Mesenchymal stem cell (in vitro differentiated cells and primary cell): Measurements from ENCODE around the gene FGF19.

Source experiments
- DNase-seq: peaks from one replicate; pipeline ENCODE4 v3.0.0-alpha.2; 2013
- H2AFZ ChIP-seq: one replicate; pipeline ENCODE4 v1.6.1; 2013; ENCODE audit warnings: low read depth, mild to moderate bottlenecking, control low read depth, inconsistent platforms, low read length, moderate library complexity
- H2AK5ac ChIP-seq: 2 replicates; pipeline ENCODE4 v1.6.1; 2013; ENCODE audit warnings: low read length, moderate library complexity, mild to moderate bottlenecking, inconsistent platforms; ENCODE audit not compliant: severe bottlenecking
- H2BK120ac ChIP-seq: one replicate; pipeline ENCODE4 v1.6.1; 2013; ENCODE audit warnings: low read depth, mild to moderate bottlenecking, inconsistent platforms, low read length, moderate library complexity
- H2BK12ac ChIP-seq, 2 experiments: one replicate each; pipeline ENCODE4 v1.6.1; 2013; ENCODE audit warnings: inconsistent platforms in 2 of 2, low read length in 2 of 2, mild to moderate bottlenecking in 2 of 2, moderate library complexity in 2 of 2, control low read depth in 1 of 2
- H2BK15ac ChIP-seq: one replicate; pipeline ENCODE4 v1.6.1; 2013; ENCODE audit warnings: mild to moderate bottlenecking, low read depth, inconsistent platforms; ENCODE audit not compliant: poor library complexity, severe bottlenecking
- H2BK5ac ChIP-seq: 2 replicates; pipeline ENCODE4 v1.6.1; 2013; ENCODE audit warnings: low read depth, mild to moderate bottlenecking, low read length, control low read depth, inconsistent platforms; ENCODE audit not compliant: poor library complexity, severe bottlenecking
- H3K14ac ChIP-seq, 2 experiments: one replicate each; pipeline ENCODE4 v1.6.1; 2013; ENCODE audit warnings: inconsistent platforms in 2 of 2, low read length in 2 of 2, control low read depth in 1 of 2, mild to moderate bottlenecking in 1 of 2, moderate library complexity in 1 of 2
- H3K18ac ChIP-seq, 2 experiments: one replicate each; pipeline ENCODE4 v1.6.1; 2013; ENCODE audit warnings: inconsistent platforms in 2 of 2, low read length in 2 of 2, control low read depth in 1 of 2, low read depth in 1 of 2, mild to moderate bottlenecking in 1 of 2
- H3K23ac ChIP-seq, 2 experiments: one replicate each; pipeline ENCODE4 v1.6.1; 2013; ENCODE audit warnings: inconsistent platforms in 2 of 2, low read length in 2 of 2, mild to moderate bottlenecking in 2 of 2, moderate library complexity in 2 of 2, control low read depth in 1 of 2
- H3K27ac ChIP-seq: 2 replicates; pipeline ENCODE4 v1.5.1; 2013; ENCODE audit warnings: mild to moderate bottlenecking, moderate library complexity, low read length, control low read depth, inconsistent platforms; ENCODE audit not compliant: poor library complexity, severe bottlenecking
- H3K27me3 ChIP-seq, 2 experiments: 2 replicates each; pipeline versions ENCODE4 v1.6.1 to v1.7.0; 2013; ENCODE audit warnings: low read length in 2 of 2, mild to moderate bottlenecking in 2 of 2, moderate library complexity in 2 of 2, control low read depth in 1 of 2, inconsistent platforms in 1 of 2; ENCODE audit not compliant: control insufficient read depth in 1 of 2, insufficient read depth in 1 of 2
- H3K36me3 ChIP-seq, 2 experiments: 2 replicates each; pipeline versions ENCODE4 v1.6.1 to v1.7.0; 2013; ENCODE audit warnings: low read length in 2 of 2, control low read depth in 1 of 2, inconsistent platforms in 1 of 2, low read depth in 1 of 2, mild to moderate bottlenecking in 1 of 2; ENCODE audit not compliant: insufficient read depth in 2 of 2, control insufficient read depth in 1 of 2
- H3K4ac ChIP-seq, 2 experiments: one replicate each; pipeline ENCODE4 v1.6.1; 2013; ENCODE audit warnings: inconsistent platforms in 2 of 2, low read length in 2 of 2, mild to moderate bottlenecking in 2 of 2, moderate library complexity in 2 of 2, control low read depth in 1 of 2, low read depth in 1 of 2
- H3K4me1 ChIP-seq: 2 replicates; pipeline ENCODE4 v1.6.1; 2013; ENCODE audit warnings: low read depth, low read length, control low read depth; ENCODE audit not compliant: control insufficient read depth, insufficient read depth
- H3K4me2 ChIP-seq: 2 replicates; pipeline ENCODE4 v1.6.1; 2013; ENCODE audit warnings: low read length, mild to moderate bottlenecking, inconsistent platforms; ENCODE audit not compliant: poor library complexity, severe bottlenecking
- H3K4me3 ChIP-seq, 2 experiments: 2 replicates each; pipeline versions ENCODE4 v1.5.1 to v1.7.0; 2013; ENCODE audit warnings: low read length in 2 of 2, mild to moderate bottlenecking in 2 of 2, control low read depth in 1 of 2, low read depth in 1 of 2; ENCODE audit not compliant: insufficient read depth in 1 of 2
- H3K79me1 ChIP-seq: replicated peaks from 2 replicates; pipeline ENCODE4 v1.6.1; 2013; ENCODE audit warnings: mild to moderate bottlenecking, control low read depth, low read length, inconsistent platforms; ENCODE audit not compliant: poor library complexity, severe bottlenecking
- H3K9ac ChIP-seq: 2 replicates; pipeline ENCODE4 v1.7.0; 2013; ENCODE audit warnings: mild to moderate bottlenecking, low read length, moderate library complexity
- H3K9me3 ChIP-seq: 2 replicates; pipeline ENCODE4 v1.7.0; 2013; ENCODE audit warnings: mild to moderate bottlenecking, low read length; ENCODE audit not compliant: control insufficient read depth
- H4K8ac ChIP-seq: one replicate; pipeline ENCODE4 v1.6.1; 2013; ENCODE audit warnings: inconsistent platforms, mild to moderate bottlenecking, low read length, moderate library complexity
- H4K91ac ChIP-seq: one replicate; pipeline ENCODE4 v1.6.1; 2013; ENCODE audit warnings: mild to moderate bottlenecking, low read length, inconsistent platforms
- WGBS: methylation state at CpG from one replicate; pipeline ENCODE4 v1.1.7; 2013; ENCODE audit warnings: mixed read lengths; 5-methylcytosine and 5-hydroxymethylcytosine counted together

Gene FGF19

GRCh38 chr11:69657911-69658625 is 45.8 kb downstream of the FGF19 start:
- no peak overlapping the region for H3K23ac ChIP-seq
- no peaks in the 10 kb centered on the region for H3K9me3 ChIP-seq
- H3K9ac ChIP-seq = no peak overlapping the region
- DNase-seq = peak; percentile 48
- peak overlapping the region; percentile 45 to 68 for H3K18ac ChIP-seq
- peaks cover 21 to 28% of the 10 kb centered on the region in 2 experiments for H3K36me3 ChIP-seq
- no peak overlapping the region for H2AK5ac ChIP-seq
- no peak overlapping the region for H3K27ac ChIP-seq
- H2BK15ac ChIP-seq = no peak overlapping the region
- H3K27me3 ChIP-seq = no peaks in the 10 kb centered on the region
- H2AFZ ChIP-seq = peak overlapping the region; percentile 29
- WGBS = 48% methylated on average over 27 of the region's 27 CpGs
- H2BK5ac ChIP-seq = no peak overlapping the region
- peak overlapping the region; percentile 49 for H4K91ac ChIP-seq
- H3K14ac ChIP-seq = peak overlapping the region in 1 of 2 experiments; percentile 71
- H3K4me2 ChIP-seq = no peak overlapping the region
- no peaks in the 10 kb centered on the region for H3K79me1 ChIP-seq
- H4K8ac ChIP-seq = peak overlapping the region; percentile 70
- peaks cover 19% of the 10 kb centered on the region for H3K4me1 ChIP-seq
- H3K4me3 ChIP-seq = peak overlapping the region in 1 of 2 experiments; percentile 4
- H2BK12ac ChIP-seq = peak overlapping the region in 1 of 2 experiments; percentile 37
- H3K4ac ChIP-seq = peak overlapping the region; percentile 15 to 47
- no peak overlapping the region for H2BK120ac ChIP-seq

- H3K9me3 ChIP-seq = no peaks in the 10 kb centered on the region
- no peak overlapping the region for H3K23ac ChIP-seq
- H3K14ac ChIP-seq = no peak overlapping the region
- H2BK12ac ChIP-seq = peak overlapping the region in 1 of 2 experiments; percentile 19
- H3K27me3 ChIP-seq = no peaks in the 10 kb centered on the region
- H3K4ac ChIP-seq = peak overlapping the region in 1 of 2 experiments; percentile 15
- H3K4me1 ChIP-seq = peaks cover 17% of the 10 kb centered on the region
- no peak overlapping the region for H3K4me3 ChIP-seq
- no peak overlapping the region for H2BK5ac ChIP-seq
- H3K27ac ChIP-seq = no peak overlapping the region
- peak overlapping the region; percentile 70 for H4K8ac ChIP-seq
- H3K9ac ChIP-seq = no peak overlapping the region
- H2BK15ac ChIP-seq = no peak overlapping the region
- H2AK5ac ChIP-seq = no peak overlapping the region
- peaks cover 22 to 27% of the 10 kb centered on the region in 2 experiments for H3K36me3 ChIP-seq
- no peak for DNase-seq
- H4K91ac ChIP-seq = peak overlapping the region; percentile 14
- peak overlapping the region in 1 of 2 experiments; percentile 55 for H3K18ac ChIP-seq
- no peak overlapping the region for H2AFZ ChIP-seq
- 95% methylated on average over 14 of the region's 14 CpGs for WGBS
- H3K4me2 ChIP-seq = no peak overlapping the region
- H2BK120ac ChIP-seq = no peak overlapping the region
- H3K79me1 ChIP-seq = no peaks in the 10 kb centered on the region
Observed at GRCh38 chr11:69657456-69657910, 46.3 kb downstream of the FGF19 start.

GRCh38 chr11:69656536-69657455 is 47.0 kb downstream of the FGF19 start:
- Histone ChIP-seq H2BK5ac (no peak overlapping the region), H3K23ac (no peak overlapping the region), H3K4me3 (no peak overlapping the region), H4K91ac (peak overlapping the region; percentile 61), H3K27me3 (no peaks in the 10 kb centered on the region), H2BK12ac (peak overlapping the region in 1 of 2 experiments; percentile 19), H2AK5ac (no peak overlapping the region), H3K4me2 (no peak overlapping the region), H2AFZ (no peak overlapping the region), H2BK120ac (no peak overlapping the region), H3K9ac (no peak overlapping the region), H3K14ac (no peak overlapping the region), H3K36me3 (peaks cover 29% of the 10 kb centered on the region in 2 experiments), H2BK15ac (no peak overlapping the region), H3K9me3 (no peaks in the 10 kb centered on the region), H3K79me1 (no peaks in the 10 kb centered on the region), H3K27ac (no peak overlapping the region), H3K4me1 (peaks cover 17% of the 10 kb centered on the region), H4K8ac (no peak overlapping the region), H3K4ac (no peak overlapping the region), H3K18ac (peak overlapping the region in 1 of 2 experiments; percentile 32)
- no peak for DNase-seq
- 95% methylated on average over 20 of the region's 20 CpGs for WGBS
